ENCODE results near the gene CIDEB.
"Not testable (repeated sequence)": the region's sequence is repeated elsewhere in the genome, so short reads cannot be mapped to it uniquely, and the experiment has no call there.

The CIDEB gene

DNA sequence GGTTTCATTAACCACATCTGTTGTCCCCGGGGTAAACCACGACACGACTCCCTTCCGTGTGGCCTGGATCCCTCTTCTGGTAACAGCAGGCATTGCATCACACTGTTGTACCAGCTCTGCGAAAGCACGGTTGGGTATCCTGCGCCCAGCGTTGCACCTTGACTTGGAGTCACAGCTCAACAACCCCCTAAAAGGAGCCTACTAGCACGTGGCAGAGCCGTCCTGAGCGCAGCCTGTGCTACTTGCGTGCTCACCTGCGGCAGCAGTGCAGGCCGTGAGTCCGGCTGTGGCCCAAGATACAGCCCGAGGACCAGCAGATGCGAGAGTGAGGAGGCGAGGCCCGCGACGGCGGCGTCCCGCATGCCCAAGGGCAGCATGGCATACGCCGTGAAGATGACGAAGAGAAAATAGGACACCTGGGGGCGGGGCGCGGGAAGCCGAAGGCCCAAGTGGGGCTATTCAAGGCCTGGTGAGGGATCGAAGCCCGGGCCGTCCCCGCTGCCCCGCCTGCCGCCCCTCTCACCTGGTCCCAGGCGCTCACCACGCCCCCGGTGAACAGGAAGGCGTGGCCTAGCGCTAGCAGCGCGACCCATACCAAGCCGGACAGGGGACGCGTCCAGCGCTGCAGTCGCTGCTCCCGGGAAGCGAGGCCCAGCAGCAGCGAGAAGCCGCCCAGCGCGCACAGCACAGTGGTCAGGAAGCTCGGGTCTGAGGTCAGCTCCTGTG, 24.7 kb upstream of the CIDEB start:
- DNase-seq (ENCODE audit: low spot score) = peak; percentile 95

DNA sequence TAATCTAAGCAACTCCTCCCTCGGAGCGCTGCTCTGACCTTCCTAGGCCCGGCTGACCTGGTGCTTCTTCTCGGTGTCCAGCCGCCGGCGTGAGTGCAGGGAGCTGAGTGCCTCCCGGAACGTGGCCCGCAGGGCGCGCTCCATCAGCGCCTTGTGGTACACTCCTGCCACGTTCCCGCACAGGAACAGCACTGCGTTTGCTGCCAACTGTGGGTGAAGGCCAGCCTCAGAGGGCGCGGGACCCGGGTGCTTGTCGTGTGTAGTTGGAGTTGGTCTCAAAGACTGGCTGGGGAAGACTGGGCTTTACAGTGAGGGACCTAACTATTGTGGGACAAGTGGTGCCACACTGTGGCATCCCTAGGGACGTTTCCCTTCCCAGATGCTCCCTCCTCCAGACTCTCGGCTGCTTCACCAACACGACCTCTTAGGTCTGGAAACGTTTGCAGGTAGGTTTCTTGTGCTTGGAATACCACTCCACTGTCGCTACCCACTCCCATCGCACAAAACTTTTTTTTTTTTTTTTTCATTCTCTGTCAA, 24.0 kb upstream of the CIDEB start:
- no peak for DNase-seq (ENCODE audit: low spot score)

DNA sequence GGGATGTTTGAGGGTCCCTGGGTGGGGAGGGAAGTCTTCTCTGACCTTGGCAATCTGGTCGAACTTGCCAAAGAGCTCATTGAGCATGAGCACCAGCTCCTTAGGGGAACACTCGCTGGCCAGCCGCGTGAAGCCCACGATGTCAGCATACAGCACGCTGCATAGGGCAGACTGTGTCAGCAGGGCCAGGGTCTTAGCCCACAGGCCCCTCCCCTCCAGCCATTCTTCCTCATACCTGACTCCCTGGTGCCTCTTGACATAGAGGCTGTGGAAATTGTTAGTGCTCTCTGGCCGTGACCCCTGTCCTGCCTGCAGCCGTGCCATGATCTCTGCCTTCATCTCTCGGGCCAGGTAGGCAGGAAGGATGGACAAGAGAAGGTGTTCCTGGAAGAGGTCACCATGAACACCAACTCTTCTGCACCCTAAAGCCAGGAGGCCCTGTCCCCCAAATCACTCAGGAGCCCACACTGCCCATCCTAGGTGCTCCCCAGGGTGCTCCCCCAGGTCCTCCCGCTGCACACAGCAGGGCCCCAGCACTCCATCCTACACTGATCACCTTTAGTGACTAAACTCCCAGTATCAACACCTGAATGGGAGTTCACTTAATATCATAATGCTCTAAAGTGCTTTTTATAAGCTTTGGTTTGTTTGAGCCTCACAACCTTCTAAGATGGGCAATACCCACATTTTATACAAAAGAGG, 23.3 kb upstream of the CIDEB start:
- no peak for DNase-seq (ENCODE audit: low spot score)

DNA sequence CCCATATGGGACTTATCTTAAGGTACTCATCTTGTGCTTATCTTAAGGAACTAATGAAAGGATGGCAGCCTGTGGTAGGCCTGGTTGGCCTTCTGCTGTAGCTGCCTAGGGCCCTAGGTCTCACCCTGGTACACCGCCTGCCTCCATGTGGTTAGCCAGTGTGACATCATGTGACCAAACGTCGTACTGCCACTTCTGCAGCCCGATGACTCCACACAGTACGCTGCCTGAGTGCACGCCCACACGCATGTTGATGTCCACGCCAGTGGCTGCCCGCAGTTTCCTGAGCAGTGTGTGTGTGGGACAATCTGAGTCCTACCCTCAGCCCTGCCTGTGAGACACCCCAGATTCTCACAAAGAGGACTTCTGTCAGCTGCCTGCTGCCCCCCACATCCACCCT, 22.0 kb upstream of the CIDEB start:
- DNase-seq (ENCODE audit: low spot score) = no peak

DNA sequence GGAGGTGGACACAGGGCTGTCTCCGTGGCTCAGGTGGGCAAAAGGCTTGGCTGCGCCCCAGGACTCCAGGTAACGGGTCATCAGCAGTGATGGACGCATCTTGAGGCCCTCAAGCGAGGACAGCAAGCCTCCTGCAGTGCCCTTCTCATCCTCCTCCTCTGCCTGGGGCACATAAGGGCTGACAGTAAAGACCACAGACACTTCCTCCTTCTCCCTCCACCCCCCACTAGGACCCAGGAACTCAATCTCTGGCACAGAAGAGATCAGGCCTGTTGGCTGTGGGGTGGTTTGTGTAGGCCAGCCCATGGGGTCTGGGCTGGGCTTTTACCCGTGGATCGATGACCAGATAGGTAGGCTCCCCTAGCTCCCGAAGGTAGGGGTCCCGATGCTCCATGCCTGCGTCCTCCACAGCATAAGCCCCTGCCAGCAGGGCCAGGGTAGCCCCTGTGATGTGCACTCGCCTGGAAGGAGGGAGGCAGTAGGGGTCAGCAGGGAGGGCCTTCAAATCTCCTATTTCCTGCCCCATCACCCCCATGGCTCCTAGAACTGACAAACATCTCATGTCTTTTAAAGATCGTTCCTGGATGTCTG, 21.4 kb upstream of the CIDEB start:
- no peak for DNase-seq (ENCODE audit: low spot score)

DNA sequence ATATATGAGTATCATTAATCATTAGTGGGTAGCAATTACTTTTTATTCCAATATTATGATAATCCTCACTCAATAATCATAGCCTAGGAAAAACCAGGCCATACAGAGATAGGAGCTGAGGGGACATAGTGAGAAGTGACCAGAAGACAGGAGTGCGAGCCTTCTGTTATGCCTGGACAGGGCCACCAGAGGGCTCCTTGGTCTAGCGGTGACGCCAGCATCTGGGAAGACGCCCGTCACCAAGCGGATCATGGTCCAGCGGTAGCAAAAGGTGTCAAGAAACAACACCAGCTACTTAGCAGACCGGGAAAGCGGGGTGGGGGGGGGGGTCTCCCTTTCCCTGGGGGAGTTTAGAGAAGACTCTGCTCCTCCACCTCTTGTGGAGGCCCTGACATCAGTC, 20.1 kb upstream of the CIDEB start:
- not testable (repeated sequence) for DNase-seq (ENCODE audit: low spot score)

DNA sequence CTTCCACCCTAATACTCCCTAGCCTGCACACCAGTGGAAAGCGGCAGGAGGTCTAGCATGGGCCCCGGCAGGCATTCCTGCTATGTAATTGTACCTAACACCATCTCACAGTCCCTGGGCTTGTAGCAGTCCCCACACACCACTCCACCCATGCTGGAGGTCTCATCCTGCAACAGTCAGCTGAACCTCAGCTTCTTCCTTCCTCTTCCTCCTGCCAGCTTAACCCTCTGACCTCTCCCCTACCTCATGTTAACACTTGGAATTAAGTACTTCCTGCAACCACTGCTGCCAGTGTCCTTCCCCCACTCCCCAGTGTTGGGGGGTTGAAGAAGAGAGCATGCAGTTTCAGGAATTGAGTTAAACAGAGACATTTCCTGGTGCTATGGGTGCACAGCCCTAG, 19.5 kb upstream of the CIDEB start:
- DNase-seq (ENCODE audit: low spot score) = no peak

DNA sequence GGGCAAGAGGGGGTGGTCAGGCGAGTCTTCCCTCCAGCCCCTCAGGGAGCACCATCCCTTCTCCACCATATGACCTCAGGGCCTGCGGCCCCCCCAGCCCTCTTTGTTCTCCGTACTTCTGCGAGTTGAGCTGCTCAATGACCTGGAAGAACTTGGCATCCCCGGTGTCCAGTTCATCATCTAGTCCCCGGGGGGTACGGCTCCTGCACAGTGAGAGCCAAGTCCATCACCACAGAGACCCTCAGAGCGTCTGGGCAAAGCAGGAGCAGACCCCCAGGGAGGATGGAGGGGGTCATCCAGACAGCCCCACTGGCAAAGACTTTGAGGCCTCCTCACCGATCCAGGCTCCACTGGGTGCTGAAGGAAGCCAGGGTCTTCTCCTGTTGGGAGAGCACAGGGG, 18.2 kb upstream of the CIDEB start:
- DNase-seq (ENCODE audit: low spot score) = no peak

DNA sequence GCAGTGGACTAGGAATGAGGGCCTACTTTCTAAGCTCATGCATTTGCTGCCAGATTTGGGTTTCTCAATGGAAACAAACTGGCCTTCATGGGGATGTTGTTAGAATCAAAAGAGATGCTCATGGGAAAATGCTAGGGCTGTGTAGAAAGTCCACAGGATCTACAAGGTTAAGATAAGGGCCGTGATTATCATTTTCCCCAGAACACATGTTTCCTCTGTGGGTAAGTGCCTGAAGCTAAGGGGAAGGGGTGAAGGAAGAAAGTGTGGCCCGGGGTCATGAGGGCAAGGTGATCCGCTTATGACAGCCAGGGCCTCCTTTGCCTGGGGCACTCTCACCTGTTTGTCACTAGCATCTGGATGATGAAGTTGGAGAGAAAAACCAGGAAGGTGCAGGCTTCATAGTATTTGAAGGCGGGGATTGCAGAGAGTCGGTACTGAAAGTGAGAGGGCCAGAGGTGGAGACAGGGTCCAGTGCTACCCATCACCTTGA, 17.3 kb upstream of the CIDEB start:
- DNase-seq (ENCODE audit: low spot score) = no peak

DNA sequence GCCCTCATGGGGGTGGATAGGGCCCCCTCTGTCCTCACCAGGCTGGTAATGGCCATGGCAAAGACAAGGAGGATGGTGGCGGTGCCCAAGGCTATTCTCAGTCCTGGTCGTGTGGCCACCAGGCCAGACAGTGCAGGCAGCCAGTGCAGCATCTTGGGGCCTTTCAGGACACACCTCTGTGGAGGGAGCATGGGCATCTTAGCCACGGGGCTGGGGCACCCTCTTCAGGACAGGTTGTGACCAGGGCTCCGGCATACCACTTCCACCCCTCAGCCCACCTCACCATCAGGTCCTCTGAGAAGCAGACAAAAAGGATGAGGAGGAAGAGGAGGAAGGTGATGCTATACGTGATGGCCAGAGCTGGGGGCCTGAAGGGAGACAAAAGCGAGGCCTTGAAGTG, 16.2 kb upstream of the CIDEB start:
- no peak for DNase-seq (ENCODE audit: low spot score)

DNA sequence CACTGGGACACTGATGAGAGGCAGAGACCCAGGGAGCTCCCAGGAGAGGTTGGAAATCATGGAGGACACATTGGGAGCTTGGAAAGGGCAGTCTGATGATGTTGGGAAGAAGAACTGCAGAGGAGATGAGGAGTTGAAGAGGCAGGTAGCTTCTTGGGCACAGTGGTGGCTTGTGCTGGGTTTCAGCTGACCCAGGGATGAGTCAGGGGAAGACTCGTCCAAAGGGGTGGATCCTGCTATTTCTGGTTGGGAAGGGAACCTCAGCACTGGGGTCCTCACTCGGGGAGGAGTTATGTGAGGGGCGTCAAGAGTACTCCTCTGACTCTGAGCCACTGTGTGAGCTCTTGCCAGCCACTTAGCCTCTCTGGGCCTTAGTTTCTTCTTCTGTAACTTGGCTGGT, 15.6 kb upstream of the CIDEB start:
- DNase-seq (ENCODE audit: low spot score) = no peak

DNA sequence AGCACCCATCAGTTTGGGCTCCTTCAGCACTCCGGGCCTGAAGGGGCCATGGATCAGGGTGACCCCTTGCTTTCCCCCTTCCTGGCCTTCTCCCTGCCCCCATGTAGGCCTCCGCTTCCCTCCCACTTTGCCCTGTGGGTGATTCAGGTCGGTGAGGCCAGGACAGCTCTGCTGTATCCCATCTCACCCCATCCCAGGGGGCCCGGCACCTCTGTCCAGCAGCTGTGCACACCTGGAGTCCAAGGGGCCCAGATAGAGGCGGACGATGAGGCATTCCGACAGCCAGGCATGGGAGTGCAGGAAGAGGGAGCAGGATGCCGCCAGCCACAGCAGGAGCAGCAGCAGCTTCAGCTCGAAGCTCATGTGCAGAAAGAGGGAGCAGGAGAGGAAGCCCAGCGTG, 14.9 kb upstream of the CIDEB start:
- no peak for DNase-seq (ENCODE audit: low spot score)

DNA sequence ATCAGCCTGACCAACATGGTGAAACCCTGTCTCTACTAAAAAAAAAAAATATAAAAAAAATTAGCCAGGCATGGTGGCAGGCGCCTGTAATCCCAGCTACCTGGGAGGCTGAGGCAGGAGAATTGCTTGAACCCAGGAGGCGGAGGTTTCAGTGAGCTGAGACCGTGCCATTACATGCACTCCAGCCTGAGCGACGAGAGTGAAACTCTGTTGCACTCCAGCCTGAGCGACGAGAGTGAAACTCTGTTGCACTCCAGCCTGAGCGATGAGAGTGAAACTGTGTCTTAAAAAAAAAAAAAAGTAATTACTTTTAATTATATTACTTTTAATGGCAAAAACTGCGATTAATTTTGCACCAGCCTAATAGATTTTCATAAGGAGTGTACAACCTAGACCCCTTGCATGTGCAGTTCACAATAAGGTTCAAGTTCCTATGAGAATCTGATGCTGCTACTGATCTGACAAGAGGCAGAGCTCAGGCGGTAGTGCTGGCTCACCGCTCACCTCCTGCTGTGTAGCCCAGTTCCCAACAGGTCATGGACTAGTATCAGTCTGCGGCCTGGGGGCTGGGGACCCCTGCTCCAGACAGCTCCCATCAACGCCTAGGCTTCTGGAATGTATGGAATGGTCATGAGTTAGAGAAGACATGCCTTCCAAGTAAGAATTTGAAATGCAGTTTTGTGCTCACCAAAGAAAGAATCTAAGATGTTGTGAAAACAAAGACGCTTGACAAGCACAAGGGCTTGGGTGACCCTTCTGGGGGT, 13.6 kb upstream of the CIDEB start:
- DNase-seq (ENCODE audit: low spot score) = no peak

DNA sequence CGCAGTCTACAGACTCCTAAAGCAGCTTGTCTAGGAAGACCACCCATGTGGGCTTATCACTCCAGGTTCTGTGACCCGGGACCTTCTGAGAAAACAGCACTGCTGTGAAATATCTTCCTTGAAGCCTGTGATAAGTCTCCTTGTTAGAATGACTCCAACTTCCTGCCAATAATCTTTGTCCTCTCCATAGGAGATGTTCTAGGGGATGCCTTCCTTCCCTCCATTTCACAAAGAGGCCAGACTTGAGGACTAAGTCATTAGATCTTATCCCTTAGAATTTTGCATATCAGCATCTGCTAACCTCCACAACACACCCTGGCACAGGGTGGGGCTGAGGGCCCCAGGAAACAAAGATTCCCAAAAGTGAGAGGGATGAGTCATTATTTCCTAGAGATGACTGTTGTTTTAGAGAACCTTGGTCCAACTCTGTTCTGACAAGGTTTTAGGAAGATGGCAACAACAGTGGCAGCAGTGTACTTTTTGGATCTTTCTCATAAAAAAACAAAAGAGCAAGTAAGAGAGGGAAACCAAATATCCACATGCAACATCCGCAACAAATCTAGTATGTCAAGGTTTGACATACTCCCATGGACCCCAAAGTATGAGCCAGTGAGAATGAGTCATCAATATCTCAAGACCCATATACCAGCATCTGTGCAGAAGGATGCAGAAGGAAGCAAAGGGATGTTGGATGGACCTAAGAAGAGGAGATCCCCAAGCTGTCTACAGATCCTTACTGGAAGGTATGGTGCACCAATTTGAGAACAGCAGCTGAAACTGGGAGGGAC, 9.6 kb upstream of the CIDEB start:
- no peak for DNase-seq (ENCODE audit: low spot score)

DNA sequence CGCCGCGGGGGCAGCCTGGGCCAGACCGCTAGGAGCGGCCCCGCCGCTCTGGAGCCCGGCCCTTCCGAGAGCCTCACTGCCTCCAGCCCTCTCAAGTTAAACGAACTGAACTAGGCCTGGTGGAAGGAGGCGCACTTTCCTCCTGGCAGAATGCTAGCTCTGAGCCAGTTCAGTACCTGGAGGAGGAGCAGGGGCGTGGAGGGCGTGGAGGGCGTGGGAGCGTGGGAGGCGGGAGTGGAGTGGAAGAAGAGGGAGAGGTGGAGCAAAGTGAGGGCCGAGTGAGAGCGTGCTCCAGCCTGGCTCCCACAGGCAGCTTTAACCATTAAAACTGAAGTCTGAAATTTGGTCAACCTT, 8.8 kb upstream of the CIDEB start:
- no peak for DNase-seq (ENCODE audit: low spot score)

DNA sequence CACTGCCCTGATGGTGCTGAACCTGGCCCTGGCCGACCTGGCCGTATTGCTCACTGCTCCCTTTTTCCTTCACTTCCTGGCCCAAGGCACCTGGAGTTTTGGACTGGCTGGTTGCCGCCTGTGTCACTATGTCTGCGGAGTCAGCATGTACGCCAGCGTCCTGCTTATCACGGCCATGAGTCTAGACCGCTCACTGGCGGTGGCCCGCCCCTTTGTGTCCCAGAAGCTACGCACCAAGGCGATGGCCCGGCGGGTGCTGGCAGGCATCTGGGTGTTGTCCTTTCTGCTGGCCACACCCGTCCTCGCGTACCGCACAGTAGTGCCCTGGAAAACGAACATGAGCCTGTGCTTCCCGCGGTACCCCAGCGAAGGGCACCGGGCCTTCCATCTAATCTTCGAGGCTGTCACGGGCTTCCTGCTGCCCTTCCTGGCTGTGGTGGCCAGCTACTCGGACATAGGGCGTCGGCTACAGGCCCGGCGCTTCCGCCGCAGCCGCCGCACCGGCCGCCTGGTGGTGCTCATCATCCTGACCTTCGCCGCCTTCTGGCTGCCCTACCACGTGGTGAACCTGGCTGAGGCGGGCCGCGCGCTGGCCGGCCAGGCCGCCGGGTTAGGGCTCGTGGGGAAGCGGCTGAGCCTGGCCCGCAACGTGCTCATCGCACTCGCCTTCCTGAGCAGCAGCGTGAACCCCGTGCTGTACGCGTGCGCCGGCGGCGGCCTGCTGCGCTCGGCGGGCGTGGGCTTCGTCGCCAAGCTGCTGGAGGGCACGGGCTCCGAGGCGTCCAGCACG, 8.2 kb upstream of the CIDEB start:
- no peak for DNase-seq (ENCODE audit: low spot score)

DNA sequence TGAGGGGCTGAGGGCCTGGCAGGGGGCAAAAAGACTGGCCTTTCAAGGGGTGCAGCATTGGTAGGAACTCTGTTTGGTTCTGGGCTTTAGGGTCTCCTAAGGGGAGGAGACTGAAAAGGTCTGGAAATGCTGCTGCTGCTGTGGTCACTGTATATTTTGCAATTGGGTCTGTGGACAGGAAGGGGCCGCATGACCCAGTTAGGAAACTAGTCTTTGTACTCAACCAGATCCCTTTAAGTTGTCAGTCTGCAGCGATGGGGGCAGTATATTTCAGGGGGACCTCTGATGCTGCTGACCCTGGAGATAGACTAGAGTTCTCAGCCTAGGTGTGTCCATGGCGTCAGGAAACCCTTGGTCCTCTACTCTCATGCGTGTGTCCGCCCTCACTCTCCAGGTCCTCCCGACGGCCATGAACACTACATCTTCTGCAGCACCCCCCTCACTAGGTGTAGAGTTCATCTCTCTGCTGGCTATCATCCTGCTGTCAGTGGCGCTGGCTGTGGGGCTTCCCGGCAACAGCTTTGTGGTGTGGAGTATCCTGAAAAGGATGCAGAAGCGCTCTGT, 7.5 kb upstream of the CIDEB start:
- no peak for DNase-seq (ENCODE audit: low spot score)

DNA sequence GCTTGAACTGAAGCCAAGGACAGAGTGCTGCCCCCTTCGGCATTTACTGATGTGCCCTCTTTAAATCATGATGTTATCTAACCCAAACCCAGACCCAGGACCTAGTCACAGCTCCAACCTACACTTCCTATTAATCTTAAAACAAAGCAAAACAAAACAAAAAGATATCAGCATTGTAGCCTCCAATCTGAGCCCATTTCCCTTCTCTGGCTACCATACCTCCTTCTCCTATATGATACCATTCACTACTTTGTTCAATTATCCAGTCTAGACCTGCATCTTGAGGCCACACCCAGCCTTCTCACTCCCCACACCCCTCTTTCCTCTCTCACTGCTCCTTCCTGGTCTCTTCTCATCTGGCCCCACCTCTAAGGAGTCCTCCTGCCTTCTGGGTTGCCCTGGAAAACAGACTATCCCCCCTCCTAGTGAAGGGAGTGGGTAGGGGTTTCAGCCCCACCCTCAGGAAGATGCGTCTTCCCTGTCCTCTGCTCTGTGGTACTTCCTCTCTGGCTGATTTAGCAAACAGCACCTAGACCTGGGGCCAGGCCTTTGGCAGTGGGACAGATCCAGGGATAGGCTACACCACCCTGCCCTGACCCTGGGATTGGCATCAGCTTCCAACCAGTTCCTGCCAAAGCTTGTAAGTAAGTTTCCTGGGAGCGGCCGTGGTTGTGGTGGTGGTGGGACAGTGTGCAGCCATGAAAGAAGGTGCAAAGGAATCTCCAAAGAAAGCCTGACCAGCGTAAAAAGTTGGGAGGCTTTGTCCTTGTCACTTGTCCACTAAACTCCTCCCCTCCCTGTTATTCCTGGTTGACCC, 6.8 kb upstream of the CIDEB start:
- no peak for DNase-seq (ENCODE audit: low spot score)

DNA sequence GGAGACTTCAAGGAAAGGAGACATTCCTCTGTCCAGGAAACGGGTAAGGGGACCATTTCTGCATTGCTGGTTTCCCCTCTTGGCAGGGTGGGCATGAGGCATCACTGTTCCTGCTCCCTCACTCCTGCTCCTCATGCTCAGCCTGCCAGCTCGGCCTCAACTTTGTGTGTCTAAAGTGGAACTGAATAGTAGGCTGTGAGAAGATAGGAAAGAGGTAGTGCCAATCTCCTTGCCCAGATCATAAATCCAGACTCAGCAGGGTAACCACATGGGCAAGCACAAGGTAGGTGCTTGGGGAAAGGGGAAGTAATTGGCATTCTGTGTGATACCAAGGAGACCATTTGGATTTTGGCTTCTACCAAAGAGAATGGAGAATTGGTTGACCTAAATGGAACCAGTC, 6.1 kb upstream of the CIDEB start:
- DNase-seq (ENCODE audit: low spot score) = no peak

Measured in NAMALWA (cell line).